Ishikawa (cell line): ENCODE measurements around the gene CNPY4.

Experiments
- CEBPB ChIP-seq: IDR thresholded peaks from 2 replicates; pipeline ENCODE4 v1.6.1; 2012
- CREB1 ChIP-seq: IDR thresholded peaks from 2 replicates; pipeline ENCODE4 v1.6.1; 2012; ENCODE audit warnings: low read depth
- EP300 ChIP-seq: IDR thresholded peaks from 2 replicates; pipeline ENCODE4 v1.6.1; 2012; ENCODE audit warnings: borderline replicate concordance
- FOXM1 ChIP-seq: IDR thresholded peaks from 2 replicates; pipeline ENCODE4 v1.6.1; 2012; ENCODE audit warnings: low read depth, borderline replicate concordance
- MAX ChIP-seq: IDR thresholded peaks from 2 replicates; pipeline ENCODE4 v1.6.1; 2012
- RAD21 ChIP-seq: IDR thresholded peaks from 2 replicates; pipeline ENCODE4 v1.6.1; 2012; ENCODE audit warnings: low read depth
- REST ChIP-seq: IDR thresholded peaks from 2 replicates; pipeline ENCODE4 v1.6.1; 2012; ENCODE audit warnings: low read depth, mild to moderate bottlenecking
- TAF1 ChIP-seq: IDR thresholded peaks from 2 replicates; pipeline ENCODE4 v1.6.1; 2012; ENCODE audit warnings: low read depth, mild to moderate bottlenecking
- YY1 ChIP-seq: IDR thresholded peaks from 2 replicates; pipeline ENCODE4 v1.6.1; 2012; ENCODE audit warnings: low read depth

- TF ChIP-seq EP300 (no peak), REST (no peak), MAX (no peak), FOXM1 (no peak), YY1 (no peak), RAD21 (no peak), TAF1 (no peak), CEBPB (no peak), CREB1 (no peak)
These were observed 36.3 kb downstream of the CNPY4 start for GRCh38 chr7:100155553-100156317.
